CD4-positive, alpha-beta T cell treated with Interleukin-4 for 4 hours (primary cell): ENCODE measurements around the gene OTUB2.
A peak's percentile ranks its signal among the peaks of the same experiment; 100 is the strongest.
"Not testable (repeated sequence)": the region's sequence is repeated elsewhere in the genome, so short reads cannot be mapped to it uniquely, and the experiment has no call there.

Source experiments
- DNase-seq: peaks from one replicate; pipeline ENCODE4 v3.0.0-alpha.2; 2020

The OTUB2 gene

DNA sequence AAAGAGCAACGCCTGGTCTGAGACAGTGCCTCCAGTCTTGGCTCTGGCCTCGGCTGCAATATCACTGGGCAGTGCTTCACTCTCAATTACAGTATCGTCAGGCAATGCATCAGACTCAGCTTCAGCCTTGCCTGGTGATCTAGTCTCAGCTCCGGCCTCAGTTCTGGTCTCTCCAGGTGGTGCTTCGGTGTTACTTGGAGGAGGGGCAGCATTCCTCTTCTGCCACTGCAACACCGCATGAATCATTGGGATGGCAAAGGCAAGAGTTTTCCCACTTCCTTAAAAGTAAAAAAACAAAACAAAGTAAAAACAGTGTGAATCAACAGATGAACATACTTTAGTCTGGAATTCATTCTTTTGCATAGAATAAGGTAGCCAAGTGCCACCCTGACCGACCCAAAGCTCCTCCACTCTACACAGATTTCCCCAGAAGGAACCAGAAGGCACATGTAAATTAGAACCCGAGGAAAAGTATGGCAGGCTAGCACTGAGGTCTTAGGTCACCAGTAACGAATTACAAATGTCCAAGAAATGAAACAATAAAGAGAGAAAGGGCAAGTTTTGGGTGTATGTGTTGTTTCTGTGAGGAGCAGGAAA lies 36.3 kb downstream of the OTUB2 start:
- no peak for DNase-seq

DNA sequence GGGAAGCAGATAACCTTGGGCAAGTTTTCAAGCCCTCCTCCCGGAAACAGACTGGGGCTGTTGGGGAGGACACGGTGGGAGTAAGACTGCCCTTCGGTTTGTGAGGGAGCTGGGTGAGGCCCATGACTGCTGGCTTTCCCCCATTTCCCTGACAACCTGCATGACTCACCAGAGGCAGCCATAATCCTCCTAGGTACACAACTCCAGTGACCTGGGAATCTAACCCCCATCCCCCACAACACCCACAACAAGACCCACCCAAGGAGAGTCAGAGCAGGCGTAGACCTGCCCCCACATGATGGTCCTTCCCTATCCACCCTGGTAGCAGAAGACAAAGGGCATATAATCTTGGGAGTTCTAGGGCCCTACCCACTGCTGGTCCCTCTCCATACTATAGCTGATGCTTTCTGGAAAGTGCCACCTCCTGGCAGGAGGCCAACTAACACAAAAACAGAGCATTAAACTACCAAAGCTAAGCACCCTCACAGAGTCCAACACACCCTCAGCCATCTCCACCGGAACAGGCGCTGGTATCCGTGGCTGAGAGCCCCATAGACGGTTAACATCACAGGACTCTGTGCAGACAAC lies 40.0 kb downstream of the OTUB2 start:
- no peak for DNase-seq

DNA sequence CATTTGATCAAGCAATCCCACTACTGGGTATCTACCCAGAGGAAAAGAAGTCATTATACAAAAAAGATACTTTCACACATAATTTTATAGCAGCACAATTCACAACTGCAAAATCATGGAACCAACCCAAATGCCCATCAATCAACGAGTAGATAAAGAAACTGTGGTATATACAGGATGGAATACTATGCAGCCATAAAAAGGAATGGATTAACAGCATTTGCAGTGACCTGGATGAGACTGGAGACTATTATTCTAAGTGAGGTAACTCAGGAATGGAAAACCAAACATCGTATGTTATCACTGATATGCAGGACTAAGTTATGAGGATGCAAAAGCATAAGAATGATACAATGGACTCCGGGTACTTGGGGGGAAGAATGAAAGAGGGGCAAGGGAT lies 45.9 kb downstream of the OTUB2 start:
- DNase-seq = not testable (repeated sequence)

DNA sequence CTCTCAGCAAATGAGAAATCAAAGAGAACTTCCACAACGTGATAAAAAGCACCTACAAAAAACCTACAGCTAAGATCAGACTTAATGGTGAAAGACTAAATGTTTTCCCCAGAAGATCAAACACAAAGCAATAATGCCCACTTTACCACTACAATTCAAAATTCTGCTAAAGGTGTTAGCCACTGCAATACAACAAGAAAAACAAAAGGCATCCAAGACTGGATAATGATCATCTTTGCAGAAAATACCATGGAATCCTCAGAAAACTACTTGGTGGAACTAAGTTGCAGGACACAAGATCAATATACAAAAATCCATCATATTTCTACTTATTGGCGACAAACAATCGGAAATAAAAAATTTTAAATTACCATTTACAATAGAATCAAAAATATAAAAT lies 48.4 kb downstream of the OTUB2 start:
- no peak for DNase-seq

DNA sequence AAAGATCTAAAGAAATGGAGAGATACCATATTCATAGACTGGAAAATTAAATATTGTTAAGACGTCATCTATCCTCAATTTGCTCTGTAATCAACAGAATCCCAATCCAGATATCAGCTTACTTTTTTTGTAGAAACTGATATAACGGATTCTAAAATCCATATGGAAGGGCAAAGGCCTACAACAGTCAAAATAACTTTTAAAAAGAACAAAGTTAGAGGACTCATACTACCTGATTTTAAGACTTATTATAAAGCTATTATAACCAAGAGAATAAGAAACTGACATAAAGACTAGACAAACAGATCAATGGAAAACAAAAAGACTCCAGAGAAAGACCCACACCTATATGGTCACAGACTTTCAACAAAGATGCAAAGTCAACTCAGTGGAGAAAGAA lies 48.9 kb downstream of the OTUB2 start:
- DNase-seq = no peak

DNA sequence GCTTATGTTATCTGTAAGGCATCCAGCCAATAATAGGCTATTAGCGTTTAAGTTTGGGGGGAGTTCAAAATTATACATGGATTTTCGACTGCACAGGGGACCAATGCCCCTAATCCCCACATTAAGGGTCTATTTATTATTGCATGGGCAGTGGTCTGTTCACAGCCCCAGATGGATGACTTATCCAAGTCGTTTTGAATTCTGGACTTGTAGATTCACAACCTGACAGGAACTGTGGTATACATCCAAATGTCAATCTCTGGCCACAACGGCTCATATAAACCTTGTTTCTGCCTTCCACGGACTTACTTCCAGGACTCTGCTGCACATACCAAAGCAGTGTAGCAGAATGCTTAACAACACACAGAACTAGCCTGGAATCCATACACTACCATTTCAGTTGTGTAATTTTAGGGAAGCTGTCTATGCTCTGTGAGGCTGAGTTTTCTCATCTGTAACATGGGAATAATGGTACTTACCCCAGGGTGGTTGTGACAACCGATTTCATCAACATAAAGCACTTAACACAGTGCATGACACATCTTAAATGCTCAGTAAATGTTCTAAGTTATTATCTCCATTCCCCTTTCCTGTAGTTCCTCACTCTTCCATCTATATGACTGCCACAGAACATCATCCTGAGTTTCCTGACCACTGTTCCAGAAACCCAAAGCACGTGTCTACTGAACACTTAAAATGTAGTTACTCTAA lies 51.1 kb downstream of the OTUB2 start:
- no peak for DNase-seq

DNA sequence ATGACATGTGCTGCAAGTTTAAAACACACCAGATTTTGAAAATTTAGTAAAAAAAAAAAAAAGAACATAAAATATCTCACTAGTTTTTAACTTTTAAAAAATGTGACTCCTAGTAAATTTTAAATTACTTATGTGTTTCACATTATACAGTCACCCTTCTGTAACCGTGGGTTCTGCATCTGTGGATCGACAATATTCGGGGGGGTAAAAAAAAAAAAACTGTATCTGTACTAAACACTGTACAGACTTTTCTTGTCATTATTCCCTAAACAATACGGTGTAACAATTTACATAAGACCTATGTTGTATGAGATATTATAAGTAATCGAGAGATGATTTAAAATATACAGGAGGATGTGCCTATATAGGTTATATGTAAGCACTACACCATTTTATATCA lies 51.7 kb downstream of the OTUB2 start:
- DNase-seq = no peak

DNA sequence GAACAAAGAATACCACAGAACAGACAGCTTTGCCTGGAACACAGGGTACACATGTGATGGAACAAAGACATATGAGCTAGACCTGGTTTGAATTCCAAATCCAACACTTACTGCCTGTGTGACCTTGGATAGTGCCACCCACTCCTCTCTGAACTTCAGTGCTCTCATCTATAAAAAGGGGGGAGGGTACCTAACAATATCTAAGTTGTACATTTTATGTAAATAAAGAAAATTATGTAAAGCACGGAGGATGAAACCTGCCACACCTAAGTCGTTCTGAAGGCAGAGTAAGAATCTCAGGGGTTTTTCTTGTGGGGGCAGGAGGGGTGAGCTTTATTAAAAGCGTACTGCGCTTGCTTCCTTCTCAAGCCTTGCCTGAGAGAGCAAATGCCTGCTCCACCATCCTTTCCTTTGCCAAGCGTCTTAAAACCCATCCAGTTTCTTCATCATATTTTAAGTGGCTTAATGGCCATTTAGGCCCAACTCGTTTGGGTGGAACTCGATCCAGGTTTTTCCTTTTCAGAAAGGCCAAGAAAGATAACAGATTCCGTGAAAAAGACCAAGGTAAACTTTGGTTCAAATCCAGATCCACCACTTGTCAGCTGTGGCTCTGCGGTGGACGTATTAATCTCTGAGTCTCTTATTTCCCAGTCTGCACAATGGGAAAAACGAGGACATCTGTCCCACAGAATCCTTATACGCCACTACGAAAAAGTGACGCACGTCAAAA lies 53.9 kb downstream of the OTUB2 start:
- no peak for DNase-seq

DNA sequence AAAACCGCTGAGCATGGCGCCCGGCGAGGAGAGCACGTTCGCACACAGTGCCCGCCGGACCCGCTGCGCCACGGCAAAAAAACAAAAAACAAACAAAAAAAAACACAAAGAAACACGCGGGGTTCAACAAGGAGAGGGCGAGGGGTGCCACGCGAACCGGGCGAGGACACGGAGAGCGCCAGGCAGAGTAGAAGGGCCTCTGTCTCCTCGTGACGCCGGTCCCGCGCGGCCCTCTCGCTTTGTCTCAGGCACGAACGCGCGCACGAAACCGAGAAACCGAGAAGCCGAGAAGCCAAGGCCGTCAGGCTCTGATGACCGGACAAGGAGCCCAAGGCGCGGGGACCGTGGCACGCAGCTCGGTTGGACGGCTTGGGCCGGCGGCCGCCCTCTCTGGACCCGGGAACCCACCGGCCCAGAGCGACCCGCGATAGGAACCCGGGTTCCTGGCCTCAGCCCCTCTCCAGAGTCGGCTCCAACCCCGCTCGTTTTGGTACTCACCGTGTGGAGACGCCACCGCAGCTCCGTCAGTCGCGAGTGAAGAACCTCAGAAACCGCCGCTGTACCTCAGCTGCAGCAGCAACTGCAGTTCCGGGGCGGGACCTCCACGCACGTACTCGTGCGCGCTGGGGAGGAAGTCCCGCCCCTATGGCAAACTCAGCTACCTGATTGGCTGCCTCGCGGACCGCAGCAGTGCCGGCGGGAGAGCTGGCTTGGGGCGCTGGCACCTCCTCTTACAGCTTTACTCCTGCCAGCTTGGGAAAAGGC lies 54.7 kb downstream of the OTUB2 start, which contains the start of the genes DDX24 and IFI27L1:
TSS of gene DDX24 (minus strand) at position 582 of the 765 bp plus-strand sequence. CDS start 1,460 bp downstream, outside the sequence.
TSS of gene IFI27L1 (plus strand) at position 690 of the 765 bp plus-strand sequence. CDS start 15,628 bp downstream, outside the sequence.
- DNase-seq = peak; percentile 95

DNA sequence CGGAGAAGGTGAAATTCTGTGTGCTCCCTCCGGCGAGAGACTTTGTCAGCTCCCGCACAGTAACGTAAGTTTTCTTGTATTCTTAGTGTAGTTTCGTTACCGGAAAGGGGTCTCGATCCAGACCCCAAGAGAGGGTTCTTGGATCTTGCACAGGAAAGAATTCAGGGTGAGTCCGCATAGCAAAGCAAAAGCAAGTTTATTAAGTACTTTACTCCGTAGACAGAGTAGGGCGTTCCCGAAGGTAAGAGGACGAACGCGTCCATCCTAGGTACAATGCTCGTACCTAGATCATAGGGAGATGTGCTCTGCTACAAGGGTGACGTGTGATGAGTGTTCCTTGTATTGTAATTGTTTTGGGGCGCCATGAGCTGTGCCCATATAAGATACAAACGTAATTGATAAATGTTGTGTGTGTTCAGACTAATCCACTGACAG lies 55.3 kb downstream of the OTUB2 start:
- DNase-seq = no peak

DNA sequence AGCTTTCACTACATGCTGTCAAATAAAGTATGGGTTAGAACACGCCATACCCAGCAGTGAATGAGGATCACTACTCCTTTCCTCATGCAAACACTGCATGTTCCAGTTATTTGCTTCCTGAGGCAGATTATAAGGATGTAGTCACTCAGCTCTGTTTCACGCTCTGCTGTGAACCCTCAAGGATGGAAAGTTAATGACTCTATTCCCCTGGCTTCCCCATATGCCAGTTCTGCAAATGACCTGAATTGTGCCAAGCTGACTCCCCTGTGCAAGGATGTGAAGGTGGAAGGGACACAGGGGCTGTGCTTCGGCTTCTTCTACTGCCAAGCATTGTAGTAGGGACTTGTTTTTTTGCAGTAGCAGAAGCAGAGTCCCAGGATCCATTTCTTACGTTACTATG lies 61.8 kb downstream of the OTUB2 start:
- no peak for DNase-seq

DNA sequence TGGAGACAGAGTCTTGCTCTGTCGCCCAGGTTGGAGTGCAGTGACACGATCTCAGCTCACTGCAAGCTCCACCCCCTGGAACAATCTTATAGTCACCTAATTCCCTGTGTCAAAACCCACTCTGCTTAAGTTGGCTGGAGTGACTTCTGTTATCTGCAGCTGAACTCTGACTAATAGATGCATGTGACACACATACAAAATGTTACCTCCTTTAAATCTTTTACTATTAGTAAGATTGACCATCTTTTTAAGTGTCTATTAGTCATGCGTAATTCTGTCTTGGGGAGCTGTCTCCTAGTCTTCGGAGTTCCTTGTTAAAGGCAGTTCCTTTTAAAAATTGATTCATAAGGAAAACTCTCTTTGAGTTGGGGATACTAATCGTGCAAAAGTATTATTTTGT lies 62.4 kb downstream of the OTUB2 start:
- DNase-seq = no peak

DNA sequence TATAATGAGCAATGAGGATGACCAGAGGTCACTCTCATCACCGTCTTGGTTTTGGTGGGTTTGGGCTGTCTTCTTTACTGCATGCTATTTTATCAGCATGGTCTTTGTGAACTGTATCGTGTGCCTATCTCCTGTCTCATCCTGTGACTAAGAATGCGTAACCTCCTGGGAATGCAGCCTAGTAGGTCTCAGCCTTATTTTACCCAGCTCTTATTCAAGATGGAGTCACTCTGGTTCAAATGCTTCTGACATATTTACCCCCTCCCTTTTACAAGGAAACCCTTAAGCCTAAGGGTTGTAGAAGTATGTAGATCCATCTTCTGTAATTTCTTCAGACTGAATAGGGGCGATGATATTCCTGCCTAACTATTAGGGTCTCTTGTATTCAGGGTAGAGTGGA lies 63.3 kb downstream of the OTUB2 start:
- DNase-seq = no peak

DNA sequence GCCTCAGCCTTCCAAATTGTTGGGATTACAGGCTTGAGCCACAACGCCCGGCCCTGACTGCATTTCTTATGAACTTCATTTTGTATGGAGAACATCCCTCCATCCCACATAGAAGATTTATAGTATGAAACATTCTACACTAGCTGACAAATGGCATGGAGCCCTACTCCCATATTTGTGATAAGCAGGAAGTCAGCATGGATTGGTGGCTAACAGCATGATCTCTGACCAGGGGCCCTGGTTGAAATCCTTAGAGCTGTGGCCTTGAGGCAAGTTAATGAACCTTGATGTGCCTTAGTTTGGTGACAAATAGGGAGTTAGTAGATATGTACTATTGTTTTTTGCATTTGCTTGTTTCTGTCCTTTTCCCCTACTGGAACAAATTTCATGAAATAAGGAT lies 67.3 kb downstream of the OTUB2 start:
- DNase-seq = no peak

DNA sequence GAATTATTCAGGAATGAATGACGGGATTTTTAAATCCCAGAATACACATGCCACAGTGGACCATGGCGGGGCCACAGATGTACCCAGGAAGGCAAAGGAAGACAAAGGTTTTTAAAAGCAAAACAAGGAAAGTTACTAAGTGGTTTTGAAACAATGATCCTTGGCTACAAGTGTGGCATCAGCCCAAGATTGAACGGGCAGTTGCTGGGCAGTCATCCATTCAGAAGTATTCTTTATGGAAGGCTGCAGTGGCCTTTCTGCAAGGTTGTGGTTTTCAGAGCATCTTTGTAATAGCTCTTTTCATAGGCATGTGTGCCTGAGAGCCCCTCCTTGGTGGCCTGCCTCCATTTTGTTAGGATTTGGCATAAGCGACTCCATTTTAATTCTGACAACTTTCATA lies 71.0 kb downstream of the OTUB2 start:
- no peak for DNase-seq
